Activated naive CD8-positive, alpha-beta T cell treated with anti-CD3 and anti-CD28 coated beads, Interleukin-2, amount 50 U/mL, for 16 hours (primary cell): Measurements from ENCODE around the gene LPCAT1.
"Not testable (repeated sequence)": the region's sequence is repeated elsewhere in the genome, so short reads cannot be mapped to it uniquely, and the experiment has no call there.

Experiments used
- DNase-seq: peaks from one replicate; pipeline ENCODE4 v3.0.0-alpha.2; 2020; ENCODE audit warnings: low read depth, low spot score

Gene LPCAT1

DNA sequence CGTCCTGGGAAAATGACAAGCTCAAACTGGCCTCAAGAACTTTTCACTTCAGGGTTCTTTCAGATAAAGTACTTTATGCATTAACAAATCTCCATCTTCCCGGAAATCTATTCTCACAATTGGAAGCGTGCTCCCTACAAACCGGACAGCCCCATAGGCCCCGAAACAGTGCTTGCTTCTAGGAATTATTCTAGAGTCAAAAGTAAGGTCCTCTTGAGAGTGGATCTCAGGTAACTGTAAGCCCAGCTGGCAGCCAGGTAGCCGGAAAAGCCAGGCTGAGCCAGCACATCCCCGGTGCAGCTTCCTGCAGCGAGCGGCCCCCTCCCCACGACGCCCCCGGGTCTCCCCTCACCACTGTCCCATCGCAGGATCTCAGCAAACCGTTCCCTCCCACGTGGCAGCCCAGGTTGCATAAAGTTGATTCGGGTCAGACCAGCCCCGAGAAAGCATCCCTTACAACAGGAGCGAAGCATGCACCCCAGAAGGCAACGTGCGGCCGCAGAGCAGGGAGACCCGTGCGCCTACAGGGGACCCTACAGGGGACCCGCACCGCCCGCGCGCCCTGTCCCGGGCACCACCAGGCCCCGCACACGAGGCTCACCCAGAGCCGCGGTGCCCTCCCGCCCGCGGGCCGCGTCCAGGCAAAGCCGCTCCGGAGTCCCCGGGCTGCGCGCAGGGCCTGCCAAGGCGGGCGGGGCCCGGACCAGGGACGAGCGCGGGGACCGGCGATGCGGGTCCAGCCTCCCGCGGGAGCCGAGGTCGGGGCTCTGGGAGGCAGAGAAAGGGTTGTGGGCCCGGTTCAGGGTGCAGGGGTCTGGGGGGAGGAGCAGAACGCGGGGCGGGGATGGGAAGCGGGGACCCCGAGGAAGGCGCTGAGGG lies 920 bp downstream of the LPCAT1 start:
- no peak for DNase-seq

GRCh38 chr5:1521671-1522600 lies 1.8 kb downstream of the LPCAT1 start:
- no peak for DNase-seq

DNA sequence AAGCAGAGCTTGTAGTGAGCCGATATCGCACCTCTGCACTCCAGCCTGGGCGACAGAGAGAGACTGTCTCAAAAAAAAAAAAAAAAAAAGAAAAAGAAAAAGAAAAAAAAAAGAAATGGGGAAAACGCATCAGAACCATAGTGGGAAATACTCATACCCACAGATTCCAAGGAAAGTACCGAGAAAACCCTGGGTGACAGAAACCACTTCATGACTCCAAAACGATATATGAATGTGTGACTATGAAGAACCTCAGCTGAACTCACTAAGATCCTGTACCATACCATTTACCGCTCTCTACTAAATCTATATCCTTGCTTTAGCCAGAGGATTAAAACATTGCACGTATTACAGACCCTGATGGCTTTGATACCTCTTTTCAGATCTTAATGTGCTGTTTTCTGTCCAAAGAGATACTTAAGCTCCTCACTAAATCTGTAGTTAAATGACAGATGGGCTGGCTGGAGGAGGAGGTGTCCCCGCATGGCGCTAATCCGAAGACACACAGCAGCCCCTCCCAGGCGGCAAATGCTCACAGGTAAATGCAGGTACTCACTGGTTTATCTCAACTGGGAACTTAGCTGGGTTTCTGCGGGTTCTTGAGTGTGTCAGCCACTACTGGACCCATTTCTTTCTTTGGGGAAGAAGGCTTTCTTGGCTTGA lies 2.8 kb downstream of the LPCAT1 start:
- DNase-seq, result no peak

DNA sequence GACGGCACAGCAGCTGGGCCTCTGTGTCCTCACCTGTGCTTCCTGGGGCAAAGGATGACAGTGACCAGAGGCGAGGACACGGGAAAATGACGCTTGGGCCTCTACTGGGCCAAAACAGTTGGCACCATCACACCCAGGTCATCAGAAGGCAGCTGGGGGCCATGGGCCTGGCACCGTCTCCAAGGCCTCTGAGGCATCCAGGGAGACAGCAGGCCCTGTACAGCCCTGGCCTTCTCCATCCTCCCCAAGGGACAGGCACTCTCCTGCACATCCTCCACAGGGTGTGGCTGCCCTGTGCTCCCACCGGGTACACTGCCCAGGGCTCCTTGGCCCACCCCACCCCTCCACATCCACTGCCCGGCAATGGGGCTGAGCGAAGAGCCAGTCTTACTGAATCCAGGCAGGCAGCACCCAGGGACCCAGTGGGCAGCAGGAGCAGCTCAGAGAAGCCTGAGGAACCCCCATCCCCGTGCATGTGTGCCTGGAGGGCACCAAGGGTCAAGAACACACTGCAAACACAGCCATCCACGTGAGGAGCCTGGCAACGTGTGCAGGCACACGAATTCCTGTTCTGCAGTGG lies 4.0 kb downstream of the LPCAT1 start:
- DNase-seq, result no peak

DNA sequence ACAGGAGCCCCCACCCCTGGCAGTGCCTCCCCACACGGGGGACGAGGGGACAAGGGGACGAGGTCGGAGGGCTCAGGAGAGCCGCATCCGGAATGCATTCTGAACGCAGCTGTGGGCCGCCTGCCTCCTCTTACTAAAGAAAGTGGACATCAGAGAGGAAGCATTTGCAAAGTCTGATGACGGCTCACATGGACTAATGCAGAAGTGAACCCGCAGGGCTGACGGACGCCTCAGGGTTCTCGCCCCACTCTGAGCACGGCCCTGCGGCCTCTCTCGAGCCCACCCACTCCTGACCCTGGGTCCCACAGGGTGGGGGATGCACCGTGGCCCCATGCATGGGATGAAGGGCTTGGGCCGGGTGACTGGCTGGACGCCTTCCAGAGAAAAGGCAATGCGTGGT lies 5.9 kb downstream of the LPCAT1 start:
- no peak for DNase-seq

DNA sequence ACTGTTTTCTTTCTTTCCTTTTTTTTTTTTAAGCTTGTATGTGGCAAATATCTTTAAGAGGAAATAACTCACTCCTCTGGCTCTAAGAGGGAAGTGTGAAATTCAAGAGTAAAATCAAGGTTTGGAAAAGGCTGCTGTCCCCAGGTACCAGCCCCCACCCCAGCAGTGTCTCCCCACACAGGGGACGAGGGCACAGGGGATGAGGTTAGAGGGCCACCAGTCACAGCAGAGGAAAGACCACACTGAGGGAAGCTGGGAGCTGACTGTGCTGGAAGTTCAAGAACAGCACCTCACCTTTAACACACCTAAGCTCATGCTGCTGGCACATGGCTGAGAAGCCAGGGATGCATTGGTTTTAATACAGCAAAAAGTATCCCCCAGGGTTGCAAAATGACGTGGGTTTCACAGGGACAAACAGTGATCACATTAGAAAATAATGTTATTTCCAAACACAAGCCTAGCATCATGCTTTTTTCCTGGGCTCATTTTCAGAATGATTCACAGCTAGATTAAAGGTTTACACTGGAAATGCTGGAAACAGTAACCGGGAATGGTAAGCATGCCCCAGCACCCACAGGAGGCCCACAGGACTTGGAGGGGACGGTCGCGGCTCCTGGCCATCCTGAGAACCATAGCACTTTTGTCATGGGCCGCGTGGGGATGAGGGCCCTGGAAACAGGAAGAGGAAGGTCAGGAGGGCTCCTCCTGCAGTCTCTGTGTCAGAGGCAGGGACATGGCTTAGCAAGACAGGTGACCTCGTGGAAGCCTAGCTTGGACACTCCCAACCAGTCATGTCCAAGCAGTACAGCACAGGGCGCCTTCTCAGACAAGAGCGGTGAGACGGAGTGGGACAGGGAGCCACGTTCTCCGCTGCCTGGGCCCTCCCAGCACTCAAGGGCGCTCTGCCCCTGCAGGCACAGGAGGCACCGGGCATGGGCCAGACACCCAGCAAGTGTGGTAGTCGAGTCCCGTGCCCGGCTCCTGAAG lies 6.9 kb downstream of the LPCAT1 start:
- no peak for DNase-seq

DNA sequence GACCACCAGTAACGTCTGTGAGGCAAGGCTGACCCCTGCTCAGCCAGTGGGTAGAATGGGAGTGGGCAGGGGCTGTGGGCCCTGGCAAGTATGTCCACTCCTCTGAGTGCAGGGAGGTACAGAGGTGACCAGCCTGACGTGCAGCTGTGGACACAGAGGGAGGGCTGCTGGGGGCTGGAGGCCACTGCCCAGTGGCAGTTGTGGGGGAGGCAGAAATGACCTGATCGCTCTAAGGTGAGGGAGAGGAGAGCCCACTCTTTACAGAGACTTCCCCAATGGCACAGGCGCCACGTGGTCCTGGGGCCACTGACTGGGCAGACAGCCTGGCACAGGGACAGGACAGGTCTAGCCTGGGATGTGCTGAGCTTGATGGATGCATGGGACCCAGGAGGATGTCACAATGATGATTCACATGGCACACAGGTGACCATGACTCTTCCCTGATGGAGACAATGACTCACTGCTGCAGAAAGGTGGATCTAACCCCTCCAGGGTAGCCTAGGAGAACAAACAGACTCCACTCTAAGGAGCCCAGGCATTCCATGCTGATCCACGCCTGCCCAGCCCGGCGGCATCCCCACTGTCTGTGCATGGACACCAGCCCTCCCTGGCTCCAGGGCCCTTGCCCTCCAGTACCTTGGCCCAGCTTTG lies 7.7 kb downstream of the LPCAT1 start:
- DNase-seq, result no peak

- DNase-seq, result no peak
Observed at GRCh38 chr5:1515311-1515920, 8.3 kb downstream of the LPCAT1 start.

GRCh38 chr5:1514819-1515310 lies 8.9 kb downstream of the LPCAT1 start:
- DNase-seq, result not testable (repeated sequence)

- no peak for DNase-seq
Observed at GRCh38 chr5:1514027-1514818, 9.5 kb downstream of the LPCAT1 start.

DNA sequence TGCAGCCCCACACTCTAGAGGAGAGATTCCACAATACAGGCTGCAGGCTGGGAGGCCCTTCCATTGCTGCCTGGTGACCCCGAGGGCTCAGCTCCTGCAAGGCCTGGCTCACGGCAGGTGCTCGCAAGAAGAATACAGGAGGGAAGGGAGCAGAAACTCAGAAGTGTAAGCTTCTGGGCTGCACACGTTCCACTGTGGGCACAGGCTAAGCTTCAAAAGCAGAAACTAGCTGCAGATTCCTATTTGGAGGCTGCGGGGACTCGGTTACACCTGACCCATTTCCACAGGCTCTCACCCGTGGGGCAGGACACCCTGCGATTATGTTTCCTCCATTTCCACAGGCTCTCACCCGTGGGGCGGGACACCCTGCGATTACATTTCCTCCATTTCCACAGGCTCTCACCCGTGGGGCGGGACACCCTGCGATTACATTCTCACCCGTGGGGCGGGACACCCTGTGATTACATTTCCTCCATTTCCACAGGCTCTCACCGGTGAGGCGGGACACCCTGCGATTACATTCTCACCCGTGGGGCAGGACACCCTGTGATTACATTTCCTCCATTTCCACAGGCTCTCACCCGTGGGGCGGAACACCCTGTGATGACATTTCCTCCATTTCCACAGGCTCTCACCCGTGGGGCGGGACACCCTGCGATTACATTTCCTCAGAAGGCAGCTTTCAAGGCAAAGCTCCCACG lies 10.3 kb downstream of the LPCAT1 start:
- DNase-seq, result no peak

GRCh38 chr5:1512541-1513291 lies 11.0 kb downstream of the LPCAT1 start:
- no peak for DNase-seq

- DNase-seq, result no peak
Observed at GRCh38 chr5:1511651-1512540, 11.9 kb downstream of the LPCAT1 start.

DNA sequence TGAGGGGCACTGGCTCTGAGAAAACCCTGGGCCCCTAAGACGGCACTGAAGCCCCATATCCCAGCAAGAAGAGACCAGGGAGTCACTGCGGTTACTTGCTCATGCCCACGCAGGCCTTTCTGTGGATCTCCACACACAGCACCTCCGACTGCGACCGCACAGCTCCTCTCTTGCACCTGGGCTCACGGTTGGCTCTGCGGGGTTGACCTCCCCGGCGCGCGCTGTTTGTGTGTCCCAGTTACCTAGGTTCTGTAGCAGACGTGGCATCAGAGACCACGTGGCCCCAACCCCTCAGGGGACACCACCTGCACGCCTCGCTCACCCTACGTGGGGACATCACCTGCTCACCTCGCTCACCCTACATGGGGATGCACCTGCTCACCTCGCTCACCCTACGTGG lies 12.7 kb downstream of the LPCAT1 start:
- DNase-seq, result no peak

GRCh38 chr5:1510631-1511030 lies 13.1 kb downstream of the LPCAT1 start:
- no peak for DNase-seq

GRCh38 chr5:1510151-1510561 lies 13.6 kb downstream of the LPCAT1 start:
- DNase-seq, result no peak
